GM12878 (cell line): ENCODE measurements around the gene PCDHB3. TPM values are rescaled to one million over a fixed set of nuclear protein-coding genes. Genes with fewer than 3 reads are reported as not detected.

ENCODE experiments used
- ATAC-seq: fragments of 200-7000 bp; cut with Tn5 transposase; 3 replicates; pipeline ENCODE4 v1.9.1; 2020; ENCODE audit warnings: mild to moderate bottlenecking, moderate library complexity
- BruUV-seq: library from RNA; stranded (reverse); fragments of 400-500 nt; replicated peaks from 2 replicates; lab custom pipeline; 2021; lab: Mats Ljungman, UMichigan
- CTCF ChIA-PET: fragments of 300-600 bp; sonication (Branson Sonifier 250); formaldehyde crosslinking; extraction: SDS; loops from one replicate; lab custom pipeline; 2021; ENCODE audit warnings: inconsistent platforms; lab: Yijun Ruan, JAX
- POLR2A ChIA-PET: fragments of 350-600 bp; formaldehyde crosslinking; extraction: SDS; loops from one replicate; lab custom pipeline; 2021; ENCODE audit warnings: inconsistent platforms; lab: Charles Lee
- RAD21 ChIA-PET: fragments of 300-600 bp; sonication (Branson Sonifier 250); formaldehyde crosslinking; loops from one replicate; lab custom pipeline; 2023; ENCODE audit warnings: antibody characterized with exemption; ENCODE audit not compliant: unreplicated experiment; lab: Charles Lee
- SMC1A ChIA-PET: fragments of 300-600 bp; sonication (Branson Sonifier 250); formaldehyde crosslinking; loops from one replicate; lab custom pipeline; 2023; ENCODE audit not compliant: unreplicated experiment, uncharacterized antibody; lab: Charles Lee
- DNase-seq: peaks from one replicate; pipeline ENCODE4 v3.0.0-alpha.2; 2011; ENCODE audit warnings: low read depth, low spot score
- FAIRE-seq: peaks from 3 replicates; lab custom pipeline; 2011; peaks lifted over from hg19 to GRCh38; lab: Jason Lieb, UNC
- H2AFZ ChIP-seq: 2 replicates; pipeline ENCODE4 v1.6.0; 2011; ENCODE audit warnings: low read depth, low read length, control low read depth; ENCODE audit not compliant: control insufficient read depth
- H3K27ac ChIP-seq: 2 replicates; pipeline ENCODE4 v1.5.1; 2011; ENCODE audit warnings: control low read depth; ENCODE audit not compliant: control insufficient read depth, insufficient read depth
- H3K27me3 ChIP-seq, 2 experiments: replicated peaks in 1 of 2; 2 replicates each; pipeline versions ENCODE4 v1.6.0 to v1.6.1; 2011; ENCODE audit warnings: low read length in 1 of 2; ENCODE audit not compliant: control insufficient read depth in 2 of 2, insufficient read depth in 2 of 2
- H3K36me3 ChIP-seq, 2 experiments: 2 replicates each; pipeline ENCODE4 v1.5.1; 2011; ENCODE audit warnings: low read length in 1 of 2; ENCODE audit not compliant: control insufficient read depth in 2 of 2, insufficient read depth in 2 of 2
- H3K4me1 ChIP-seq: 2 replicates; pipeline ENCODE4 v1.6.1; 2011; ENCODE audit warnings: mild to moderate bottlenecking, low read length, moderate library complexity, mixed read lengths; ENCODE audit not compliant: control insufficient read depth, insufficient read depth
- H3K4me2 ChIP-seq: 2 replicates; pipeline ENCODE4 v1.6.0; 2011; ENCODE audit warnings: control low read depth; ENCODE audit not compliant: control insufficient read depth, insufficient read depth
- H3K4me3 ChIP-seq: fragments of 200-600 bp; sonication (generic); 2 replicates; pipeline ENCODE4 v1.5.1; 2016
- H3K79me2 ChIP-seq: 2 replicates; pipeline ENCODE4 v1.6.0; 2011; ENCODE audit warnings: low read length; ENCODE audit not compliant: control insufficient read depth, insufficient read depth
- H3K9ac ChIP-seq: 2 replicates; pipeline ENCODE4 v1.8.0; 2011; ENCODE audit warnings: low read length, control low read depth, mixed read lengths; ENCODE audit not compliant: control insufficient read depth, insufficient read depth
- H3K9me3 ChIP-seq: replicated peaks from 3 replicates; pipeline ENCODE4 v1.5.1; 2011; ENCODE audit warnings: mild to moderate bottlenecking, low read length; ENCODE audit not compliant: control insufficient read depth, insufficient read depth
- H4K20me1 ChIP-seq: 2 replicates; pipeline ENCODE4 v1.6.0; 2011; ENCODE audit not compliant: control insufficient read depth, insufficient read depth
- CBX5 ChIP-seq: sonication (generic); IDR thresholded peaks from 2 replicates; pipeline ENCODE4 v1.6.1; 2016; ENCODE audit warnings: low read depth, moderate library complexity, mild to moderate bottlenecking, inconsistent platforms
- CHD4 ChIP-seq: fragments of 200-600 bp; sonication (generic); IDR thresholded peaks from 2 replicates; pipeline ENCODE4 v1.6.1; 2016; ENCODE audit warnings: mild to moderate bottlenecking
- FOS ChIP-seq: IDR thresholded peaks from 3 replicates; pipeline ENCODE4 v1.6.1; 2011; ENCODE audit warnings: borderline replicate concordance; ENCODE audit not compliant: insufficient read length; ENCODE audit errors: extremely low read depth
- MEF2B ChIP-seq: fragments of 450-650 bp; IDR thresholded peaks from 2 replicates; pipeline ENCODE4 v1.6.1; 2018; ENCODE audit warnings: mild to moderate bottlenecking, moderate library complexity; ENCODE audit not compliant: partially characterized antibody, poor library complexity, severe bottlenecking
- NFIC ChIP-seq: IDR thresholded peaks from 2 replicates; pipeline ENCODE4 v1.6.1; 2012; ENCODE audit warnings: low read depth, mild to moderate bottlenecking, inconsistent platforms, low read length, moderate library complexity
- NFYB ChIP-seq: IDR thresholded peaks from 2 replicates; pipeline ENCODE4 v1.6.1; 2011; ENCODE audit warnings: low read depth, mild to moderate bottlenecking, low read length, improper control_type of control experiment, moderate library complexity; ENCODE audit not compliant: insufficient read depth
- RUNX3 ChIP-seq: IDR thresholded peaks from 2 replicates; pipeline ENCODE4 v1.6.1; 2012; ENCODE audit warnings: low read length, inconsistent platforms
- SIN3A ChIP-seq: IDR thresholded peaks from 2 replicates; pipeline ENCODE4 v1.6.1; 2012; ENCODE audit warnings: low read depth, low read length, improper control_type of control experiment
- SREBF1 ChIP-seq: IDR thresholded peaks from 2 replicates; pipeline ENCODE4 v1.6.1; 2012; ENCODE audit warnings: mild to moderate bottlenecking, low read length
- STAT3 ChIP-seq: IDR thresholded peaks from 2 replicates; pipeline ENCODE4 v1.6.1; 2011; ENCODE audit warnings: low read depth, low read length, improper control_type of control experiment
- SUZ12 ChIP-seq: fragments of 200-600 bp; sonication (generic); IDR thresholded peaks from one replicate; pipeline ENCODE4 v1.6.1; 2018; ENCODE audit warnings: antibody characterized with exemption, mild to moderate bottlenecking; ENCODE audit not compliant: unreplicated experiment
- TCF12 ChIP-seq: IDR thresholded peaks from 2 replicates; pipeline ENCODE4 v1.6.1; 2011; ENCODE audit warnings: low read depth, mild to moderate bottlenecking, low read length
- ZBED1 ChIP-seq: IDR thresholded peaks from 2 replicates; pipeline ENCODE4 v1.6.1; 2016; ENCODE audit warnings: borderline replicate concordance
- ZNF384 ChIP-seq: IDR thresholded peaks from 2 replicates; pipeline ENCODE4 v1.6.1; 2012; ENCODE audit warnings: low read depth, mild to moderate bottlenecking, low read length, improper control_type of control experiment, borderline replicate concordance
- ZZZ3 ChIP-seq: IDR thresholded peaks from 2 replicates; pipeline ENCODE4 v1.6.1; 2011; ENCODE audit warnings: low read depth; ENCODE audit not compliant: control insufficient read depth, insufficient read length
- WGBS: methylation state at CpG from one replicate; pipeline ENCODE4 v1.1.6; 2016; ENCODE audit warnings: low lambda C conversion rate; ENCODE audit not compliant: insufficient replicate concordance, insufficient coverage; ENCODE audit errors: missing lambda C conversion rate; 5-methylcytosine and 5-hydroxymethylcytosine counted together
- in situ Hi-C: fragments of 300-500 bp; cut with MboI; formaldehyde crosslinking; loops from 9 replicates; pipeline ENCODE4 v1.14.3; 2018; ENCODE audit warnings: mixed read lengths
- intact Hi-C: fragments of 100-400 bp; cut with micrococcal nuclease; formaldehyde crosslinking; loops from one replicate; pipeline ENCODE4 v1.14.2; 2022; ENCODE audit not compliant: unreplicated experiment
- polyA plus RNA-seq, 11 experiments: library from polyadenylated mRNA; depleted of rRNA in 4 of 11; unstranded in 6 of 11; stranded (reverse) in 5 of 11; fragments of >200 nt; fragmentation: Nextera tagmentation in 4 of 11; fragmentation: Illumina TruSeq in 1 of 11; extraction: Ambion mirVana in 4 of 11; extraction: Trizol in 1 of 11; gene quantifications; 1 replicate in 1 of 11; 2 replicates in 10 of 11; pipeline versions ENCODE4 v1.2.1 to v1.2.3, GENCODE V29; 2011 to 2016; ENCODE audit warnings: inconsistent platforms in 2 of 11, missing spikeins in 2 of 11, low read depth in 1 of 11
- total RNA-seq, 4 experiments: library from RNA; depleted of rRNA in 3 of 4; stranded (reverse); fragments of >200 nt in 3 of 4; fragmentation: Illumina TruSeq in 1 of 4; extraction: Trizol in 1 of 4; gene quantifications; 2 replicates each; pipeline versions ENCODE4 v1.2.1 to v1.2.3, GENCODE V29; 2013 to 2021
- TF ChIP-seq, protein P1 (sequence below): fragments of 450-650 bp; IDR thresholded peaks from 2 replicates; pipeline ENCODE4 v1.6.1; 2017; ENCODE audit warnings: low read depth, mild to moderate bottlenecking, moderate library complexity
- TF ChIP-seq, protein P2 (sequence below): fragments of 450-650 bp; IDR thresholded peaks from 2 replicates; pipeline ENCODE4 v1.6.1; 2017; ENCODE audit warnings: mild to moderate bottlenecking, moderate library complexity
- TF ChIP-seq, protein P3 (sequence below): fragments of 450-650 bp; IDR thresholded peaks from 2 replicates; pipeline ENCODE4 v1.6.1; 2017; ENCODE audit warnings: mild to moderate bottlenecking, low read depth, inconsistent platforms; ENCODE audit not compliant: poor library complexity, severe bottlenecking

Gene PCDHB3
- total and polyA plus RNA-seq, 10 of the 15 experiments (the other 5 are each of a cell fraction or from before 2014, with no cell fraction given), result not detected

DNA sequence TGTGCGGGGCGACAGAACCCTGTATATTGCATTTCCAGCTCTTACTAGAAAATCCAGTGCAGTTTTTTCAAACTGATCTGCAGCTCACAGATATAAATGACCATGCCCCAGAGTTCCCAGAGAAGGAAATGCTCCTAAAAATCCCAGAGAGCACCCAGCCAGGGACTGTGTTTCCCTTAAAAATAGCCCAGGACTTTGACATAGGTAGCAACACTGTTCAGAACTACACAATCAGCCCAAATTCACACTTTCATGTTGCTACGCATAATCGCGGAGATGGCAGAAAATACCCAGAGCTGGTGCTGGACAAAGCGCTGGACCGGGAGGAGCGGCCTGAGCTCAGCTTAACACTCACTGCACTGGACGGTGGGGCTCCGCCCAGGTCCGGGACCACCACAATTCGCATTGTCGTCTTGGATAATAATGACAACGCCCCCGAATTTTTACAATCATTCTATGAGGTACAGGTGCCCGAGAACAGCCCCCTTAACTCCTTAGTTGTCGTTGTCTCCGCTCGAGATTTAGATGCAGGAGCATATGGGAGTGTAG is 35.5 kb downstream of the PCDHB3 start:
- POLR2A ChIA-PET, result no interaction called here
- ATAC-seq, result no peak
- 51% methylated on average over 19 of the region's 19 CpGs for WGBS
- no peaks in the 10 kb centered on the region for H3K27me3 ChIP-seq
- H3K4me3 ChIP-seq, result no peak overlapping the region
- H3K9me3 ChIP-seq, result no peaks in the 10 kb centered on the region; the same call in 2 of the 3 replicates
- in situ Hi-C loops, result no loop called here
- H3K79me2 ChIP-seq, result no peaks in the 10 kb centered on the region
- intact Hi-C loops, result no loop called here
- RAD21 ChIA-PET, result no interaction called here
- no peak overlapping the region for H3K9ac ChIP-seq
- H4K20me1 ChIP-seq, result no peaks in the 10 kb centered on the region
- no peaks in the 10 kb centered on the region for H3K4me1 ChIP-seq
- BruUV-seq, result no TSS peak
- no peaks in the 10 kb centered on the region for H3K36me3 ChIP-seq
- SMC1A ChIA-PET, result no interaction called here
- H3K4me2 ChIP-seq, result no peak overlapping the region
- no peak overlapping the region for H3K27ac ChIP-seq
- no peak overlapping the region for H2AFZ ChIP-seq
- no peak for FAIRE-seq
- DNase-seq, result no peak
- CTCF ChIA-PET, result no interaction called here
- TF ChIP-seq TCF12 (no peak), ZZZ3 (no peak), FOS (no peak), SREBF1 (no peak), RUNX3 (no peak), STAT3 (no peak), SUZ12 (no peak), NFYB (no peak), ZBED1 (no peak), ZNF384 (no peak), MEF2B (no peak), CHD4 (no peak), NFIC (no peak), SIN3A (no peak), CBX5 (no peak)
- TF ChIP-seq, protein P1, sequence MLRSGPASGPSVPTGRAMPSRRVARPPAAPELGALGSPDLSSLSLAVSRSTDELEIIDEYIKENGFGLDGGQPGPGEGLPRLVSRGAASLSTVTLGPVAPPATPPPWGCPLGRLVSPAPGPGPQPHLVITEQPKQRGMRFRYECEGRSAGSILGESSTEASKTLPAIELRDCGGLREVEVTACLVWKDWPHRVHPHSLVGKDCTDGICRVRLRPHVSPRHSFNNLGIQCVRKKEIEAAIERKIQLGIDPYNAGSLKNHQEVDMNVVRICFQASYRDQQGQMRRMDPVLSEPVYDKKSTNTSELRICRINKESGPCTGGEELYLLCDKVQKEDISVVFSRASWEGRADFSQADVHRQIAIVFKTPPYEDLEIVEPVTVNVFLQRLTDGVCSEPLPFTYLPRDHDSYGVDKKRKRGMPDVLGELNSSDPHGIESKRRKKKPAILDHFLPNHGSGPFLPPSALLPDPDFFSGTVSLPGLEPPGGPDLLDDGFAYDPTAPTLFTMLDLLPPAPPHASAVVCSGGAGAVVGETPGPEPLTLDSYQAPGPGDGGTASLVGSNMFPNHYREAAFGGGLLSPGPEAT, result no peak
- TF ChIP-seq, protein P2, sequence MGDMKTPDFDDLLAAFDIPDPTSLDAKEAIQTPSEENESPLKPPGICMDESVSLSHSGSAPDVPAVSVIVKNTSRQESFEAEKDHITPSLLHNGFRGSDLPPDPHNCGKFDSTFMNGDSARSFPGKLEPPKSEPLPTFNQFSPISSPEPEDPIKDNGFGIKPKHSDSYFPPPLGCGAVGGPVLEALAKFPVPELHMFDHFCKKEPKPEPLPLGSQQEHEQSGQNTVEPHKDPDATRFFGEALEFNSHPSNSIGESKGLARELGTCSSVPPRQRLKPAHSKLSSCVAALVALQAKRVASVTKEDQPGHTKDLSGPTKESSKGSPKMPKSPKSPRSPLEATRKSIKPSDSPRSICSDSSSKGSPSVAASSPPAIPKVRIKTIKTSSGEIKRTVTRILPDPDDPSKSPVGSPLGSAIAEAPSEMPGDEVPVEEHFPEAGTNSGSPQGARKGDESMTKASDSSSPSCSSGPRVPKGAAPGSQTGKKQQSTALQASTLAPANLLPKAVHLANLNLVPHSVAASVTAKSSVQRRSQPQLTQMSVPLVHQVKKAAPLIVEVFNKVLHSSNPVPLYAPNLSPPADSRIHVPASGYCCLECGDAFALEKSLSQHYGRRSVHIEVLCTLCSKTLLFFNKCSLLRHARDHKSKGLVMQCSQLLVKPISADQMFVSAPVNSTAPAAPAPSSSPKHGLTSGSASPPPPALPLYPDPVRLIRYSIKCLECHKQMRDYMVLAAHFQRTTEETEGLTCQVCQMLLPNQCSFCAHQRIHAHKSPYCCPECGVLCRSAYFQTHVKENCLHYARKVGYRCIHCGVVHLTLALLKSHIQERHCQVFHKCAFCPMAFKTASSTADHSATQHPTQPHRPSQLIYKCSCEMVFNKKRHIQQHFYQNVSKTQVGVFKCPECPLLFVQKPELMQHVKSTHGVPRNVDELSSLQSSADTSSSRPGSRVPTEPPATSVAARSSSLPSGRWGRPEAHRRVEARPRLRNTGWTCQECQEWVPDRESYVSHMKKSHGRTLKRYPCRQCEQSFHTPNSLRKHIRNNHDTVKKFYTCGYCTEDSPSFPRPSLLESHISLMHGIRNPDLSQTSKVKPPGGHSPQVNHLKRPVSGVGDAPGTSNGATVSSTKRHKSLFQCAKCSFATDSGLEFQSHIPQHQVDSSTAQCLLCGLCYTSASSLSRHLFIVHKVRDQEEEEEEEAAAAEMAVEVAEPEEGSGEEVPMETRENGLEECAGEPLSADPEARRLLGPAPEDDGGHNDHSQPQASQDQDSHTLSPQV, result no peak
- TF ChIP-seq, protein P3, sequence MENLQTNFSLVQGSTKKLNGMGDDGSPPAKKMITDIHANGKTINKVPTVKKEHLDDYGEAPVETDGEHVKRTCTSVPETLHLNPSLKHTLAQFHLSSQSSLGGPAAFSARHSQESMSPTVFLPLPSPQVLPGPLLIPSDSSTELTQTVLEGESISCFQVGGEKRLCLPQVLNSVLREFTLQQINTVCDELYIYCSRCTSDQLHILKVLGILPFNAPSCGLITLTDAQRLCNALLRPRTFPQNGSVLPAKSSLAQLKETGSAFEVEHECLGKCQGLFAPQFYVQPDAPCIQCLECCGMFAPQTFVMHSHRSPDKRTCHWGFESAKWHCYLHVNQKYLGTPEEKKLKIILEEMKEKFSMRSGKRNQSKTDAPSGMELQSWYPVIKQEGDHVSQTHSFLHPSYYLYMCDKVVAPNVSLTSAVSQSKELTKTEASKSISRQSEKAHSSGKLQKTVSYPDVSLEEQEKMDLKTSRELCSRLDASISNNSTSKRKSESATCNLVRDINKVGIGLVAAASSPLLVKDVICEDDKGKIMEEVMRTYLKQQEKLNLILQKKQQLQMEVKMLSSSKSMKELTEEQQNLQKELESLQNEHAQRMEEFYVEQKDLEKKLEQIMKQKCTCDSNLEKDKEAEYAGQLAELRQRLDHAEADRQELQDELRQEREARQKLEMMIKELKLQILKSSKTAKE, result no peak
